Measurements from ENCODE around the gene TRIM34. TPM values are rescaled to one million over a fixed set of nuclear protein-coding genes. Genes with fewer than 3 reads are reported as not detected.

TRIM34 gene
- total RNA-seq: 10 to 100 TPM; 13.7 to 21.8 (median 17.7) TPM
- polyA plus RNA-seq: 10 to 100 TPM in 2 of 3 donors, 1 to 10 TPM in 1; 9.5 to 14.0 (median 10.5) TPM
- long read RNA-seq, donor 1, partial matches to known transcripts: 0 of 3 reads
- long read RNA-seq, donor 1, other reads (novel, unspliced or antisense): 0 of 3 reads
- long read RNA-seq, donor 2, transcript TRIM34-201 (8 exons, 2,311 nt): major isoform, 5 of 5 reads
- long read RNA-seq, donor 2, partial matches to known transcripts: 0 of 5 reads
- long read RNA-seq, donor 2, other reads (novel, unspliced or antisense): 0 of 5 reads

- Histone ChIP-seq H3K27ac (peak within 1 kb of the TSS; percentile 63 to 93 (median 86)), H3K4me1 (peaks cover 4 to 45% (median 29%) of the 10 kb centered on the region in 6 donors), H3K27me3 (replicated peaks in 1 of 7) (no peaks in the 10 kb centered on the region), H3K9me3 (no peaks in the 10 kb centered on the region), H3K4me3 (peak within 1 kb of the TSS; percentile 34 to 74 (median 56)), H3K36me3 (no peaks in the 10 kb centered on the region)
- peak; percentile 82 for DNase-seq
- TF ChIP-seq POLR2A (IDR thresholded peaks at IDR 0.05) (peak in 1 of 3 donors; percentile 29), CTCF (IDR thresholded peaks at IDR 0.05 in 8 of 11, conservative IDR thresholded peaks at IDR 0.05 in 3 of 11) (no peak), POLR2AphosphoS5 (IDR thresholded peaks at IDR 0.05) (peak in 2 of 3 donors; percentile 39 to 73)
- intact Hi-C loops (cut with DNase I; ENCODE audit: low total_unique reads): loop anchor here (10.0 kb wide), 1 partner anchor 70 kb away; no protein-coding TSS in a partner anchor
- WGBS, 5 donors: 10 to 17% (median 14%) methylated on average over 7 of the region's 7 CpGs
Measured at GRCh38 chr11:5624489-5625279, at the start of gene TRIM34. Gene TRIM34, plus strand, starts transcription at chr11:5625001. Its CDS starts 7,331 bp downstream, at chr11:5632332.

GRCh38 chr11:5575152-5575551 lies 49.6 kb upstream of the TRIM34 start:
- no peaks in the 10 kb centered on the region for H3K27me3 ChIP-seq (replicated peaks in 1 of 7)
- 69 to 88% (median 79%) methylated on average over 4 of the region's 4 CpGs for WGBS, 5 donors
- no peaks in the 10 kb centered on the region for H3K9me3 ChIP-seq
- intact Hi-C loops (cut with DNase I; ENCODE audit: low total_unique reads): no loop called here
- TF ChIP-seq POLR2A (IDR thresholded peaks at IDR 0.05): no peak
- no peak for TF ChIP-seq CTCF (IDR thresholded peaks at IDR 0.05 in 8 of 11, conservative IDR thresholded peaks at IDR 0.05 in 3 of 11)
- TF ChIP-seq POLR2AphosphoS5 (IDR thresholded peaks at IDR 0.05): no peak
- H3K4me3 ChIP-seq: no peak overlapping the region
- no peaks in the 10 kb centered on the region for H3K36me3 ChIP-seq
- H3K27ac ChIP-seq: no peak overlapping the region
- H3K4me1 ChIP-seq: no peaks in the 10 kb centered on the region
- DNase-seq: no peak

- Histone ChIP-seq H3K27ac (no peak overlapping the region), H3K27me3 (replicated peaks in 1 of 7) (no peaks in the 10 kb centered on the region), H3K4me3 (no peak overlapping the region), H3K9me3 (no peaks in the 10 kb centered on the region), H3K4me1 (no peaks in the 10 kb centered on the region), H3K36me3 (no peaks in the 10 kb centered on the region)
- no peak for DNase-seq
- TF ChIP-seq POLR2A (IDR thresholded peaks at IDR 0.05) (no peak), POLR2AphosphoS5 (IDR thresholded peaks at IDR 0.05) (no peak), CTCF (IDR thresholded peaks at IDR 0.05 in 8 of 11, conservative IDR thresholded peaks at IDR 0.05 in 3 of 11) (no peak)
- intact Hi-C loops (cut with DNase I; ENCODE audit: low total_unique reads): no loop called here
Measured at GRCh38 chr11:5577101-5577500, 47.7 kb upstream of the TRIM34 start.

- WGBS, 5 donors: 92 to 97% (median 94%) methylated on average over 8 of the region's 8 CpGs
- Histone ChIP-seq H3K27me3 (replicated peaks in 1 of 7) (no peaks in the 10 kb centered on the region), H3K4me3 (no peak within 1 kb of the TSS), H3K36me3 (no peaks in the 10 kb centered on the region), H3K9me3 (peaks cover 0 to 4% (median 0%) of the 10 kb centered on the region in 8 donors), H3K27ac (no peak within 1 kb of the TSS), H3K4me1 (no peaks in the 10 kb centered on the region)
- intact Hi-C loops (cut with DNase I; ENCODE audit: low total_unique reads): no loop called here
- DNase-seq: no peak
- TF ChIP-seq POLR2A (IDR thresholded peaks at IDR 0.05): no peak
- no peak for TF ChIP-seq CTCF (IDR thresholded peaks at IDR 0.05 in 8 of 11, conservative IDR thresholded peaks at IDR 0.05 in 3 of 11)
- TF ChIP-seq POLR2AphosphoS5 (IDR thresholded peaks at IDR 0.05): no peak
Measured at GRCh38 chr11:5580577-5580976, 44.2 kb upstream of the TRIM34 start, which contains the start of gene OR52B6. Gene OR52B6, plus strand, starts transcription at chr11:5580877. Its CDS starts 0 bp downstream, at chr11:5580877.
